Measurements from ENCODE around the gene TIMP2. TPM values are rescaled to one million over a fixed set of nuclear protein-coding genes. Genes with fewer than 3 reads are reported as not detected.

The TIMP2 gene
- total and polyA plus RNA-seq, 2 donors (not counting 3 experiments of a cell fraction or from before 2014, with no cell fraction given), result 138 to 318 TPM

GRCh38 chr17:78862073-78863023 is 62.8 kb downstream of the TIMP2 start:
- peak overlapping the region; percentile 72 for H3K9ac ChIP-seq (replicated peaks; ENCODE audit: extremely low read depth, insufficient read depth, low read length)
- DNase-seq (ENCODE audit: low read depth, low spot score) (peak; percentile 95), FAIRE-seq (peak; percentile 95)
- peaks cover 0 to 8% of the 10 kb centered on the region in 2 experiments for H3K36me3 ChIP-seq (ENCODE audit: control insufficient read depth in 2 of 2, extremely low read depth in 1 of 2, insufficient read depth in 2 of 2, low read length in 2 of 2)
- peaks cover 22% of the 10 kb centered on the region for H3K4me1 ChIP-seq (ENCODE audit: control insufficient read depth, extremely low read depth, insufficient read depth, low read length)
- no peak overlapping the region for H3K4me3 ChIP-seq (replicated peaks in 1 of 3; ENCODE audit: insufficient read depth in 1 of 3, low read depth in 1 of 3, low read length in 3 of 3)
- dilution Hi-C loops (cut with MboI; ENCODE audit: extremely low pct_ligation_motif_present, low sequenced_read_pairs) (no loop called here), intact Hi-C loops (cut with micrococcal nuclease) (loop anchor here (1.0 to 2.0 kb wide), 4 partner anchors 20 to 72 kb away; partner anchors contain the start of genes TIMP2 and USP36)
- peak overlapping the region; percentile 93 for H3K27ac ChIP-seq (ENCODE audit: insufficient read depth, low read depth, low read length)
- H3K4me2 ChIP-seq (ENCODE audit: insufficient read depth, low read length), result peak overlapping the region; percentile 13
- no peaks in the 10 kb centered on the region for H3K9me3 ChIP-seq (replicated peaks; ENCODE audit: control insufficient read depth, insufficient read depth, low read length)
- H4K20me1 ChIP-seq (replicated peaks; ENCODE audit: control insufficient read depth, extremely low read depth, insufficient read depth, low read length), result no peaks in the 10 kb centered on the region
- no peaks in the 10 kb centered on the region for H3K27me3 ChIP-seq (ENCODE audit: control insufficient read depth in 2 of 2, insufficient read depth in 2 of 2, low read length in 2 of 2)
- ChIA-PET POLR2A (interaction anchor here (0.6 to 1.3 kb wide), 2 partner anchors 72 to 270 kb away, joined by 3 to 4 read pairs; no protein-coding TSS in a partner anchor), CTCF (interaction anchor here (0.6 to 2.2 kb wide), 5 partner anchors 9 to 112 kb away, joined by 3 to 12 read pairs (median 3); no protein-coding TSS in a partner anchor)
- no peaks in the 10 kb centered on the region for H3K9me1 ChIP-seq (replicated peaks; ENCODE audit: control insufficient read depth, extremely low read depth, insufficient read depth, low read length)
- TF ChIP-seq JUN (IDR thresholded peaks at IDR 0.05; ENCODE audit: borderline replicate concordance, insufficient read depth, insufficient read length, low read depth) (peak; percentile 62), POLR2AphosphoS5 (IDR thresholded peaks at IDR 0.05; ENCODE audit: insufficient read depth, low read depth, low read length) (peak; percentile 81), CTCF (IDR thresholded peaks at IDR 0.05; ENCODE audit: extremely low read depth in 1 of 2, insufficient read depth in 1 of 2, low read depth in 1 of 2, low read length in 2 of 2) (no peak), MYC (IDR thresholded peaks at IDR 0.05; ENCODE audit: low read depth, low read length) (peak; percentile 99), POLR2A (IDR thresholded peaks at IDR 0.05; ENCODE audit: low read depth, low read length) (peak; percentile 58), FOS (IDR thresholded peaks at IDR 0.05; ENCODE audit: borderline replicate concordance, insufficient read depth, low read length) (peak; percentile 82), GATA2 (IDR thresholded peaks at IDR 0.05; ENCODE audit: insufficient read depth, insufficient read length, low read depth, low read length) (no peak), MAX (IDR thresholded peaks at IDR 0.05; ENCODE audit: insufficient read depth, insufficient read length) (peak; percentile 75), EZH2 (IDR thresholded peaks at IDR 0.05; ENCODE audit: borderline replicate concordance, low read depth, low read length, severe bottlenecking) (no peak)
- peak overlapping the region; percentile 43 for H2AFZ ChIP-seq (ENCODE audit: low read depth, low read length)
- BruUV-seq (replicated peaks), result TSS peak; percentile 92
- H3K79me2 ChIP-seq (ENCODE audit: control insufficient read depth, insufficient read depth, low read length), result no peaks in the 10 kb centered on the region
